ENCODE data around the gene COPA. TPM values are rescaled to one million over a fixed set of nuclear protein-coding genes. Genes with fewer than 3 reads are reported as not detected.

COPA gene
- total RNA-seq, 1 donor from 2014 or later = 180 TPM

GRCh38 chr1:160346463-160346862, 3.4 kb upstream of the COPA start:
- H3K27me3 Mint-ChIP-seq (ENCODE audit: low read depth) = no peaks in the 10 kb centered on the region
- H3K4me1 Mint-ChIP-seq = peaks cover 20% of the 10 kb centered on the region
- H3K36me3 Mint-ChIP-seq = peaks cover 19% of the 10 kb centered on the region
- no peaks in the 10 kb centered on the region for H3K9me3 Mint-ChIP-seq
- DNase-seq (ENCODE audit: low spot score in 2 of 2, unreplicated experiment in 2 of 2) = no peak
- no peak for TF ChIP-seq CTCF (IDR thresholded peaks at IDR 0.05; ENCODE audit: unreplicated experiment)
- no peak overlapping the region for H3K27ac Mint-ChIP-seq
- H3K4me3 Mint-ChIP-seq = no peak overlapping the region

DNA sequence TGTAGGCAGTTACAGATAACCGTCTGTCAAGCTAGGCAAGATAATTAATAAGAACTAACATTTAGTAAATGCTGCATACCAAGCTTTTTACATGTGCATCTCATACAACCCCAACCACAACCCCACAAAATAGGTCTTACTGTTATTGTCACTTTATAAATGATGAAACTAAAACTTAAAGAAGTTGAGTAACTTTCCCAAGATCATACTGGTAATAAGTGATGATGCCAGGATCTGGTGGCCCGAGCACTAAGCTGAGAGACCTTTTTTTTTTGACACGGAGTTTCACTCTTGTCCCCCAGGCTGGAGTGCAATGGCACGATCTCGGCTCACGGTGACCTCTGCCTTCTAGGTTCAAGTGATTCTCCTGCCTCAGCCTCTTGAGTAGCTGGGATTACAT, 1.9 kb upstream of the COPA start:
- Mint-ChIP-seq H3K27ac (no peak overlapping the region), H3K4me1 (peaks cover 31% of the 10 kb centered on the region), H3K4me3 (peak overlapping the region; percentile 100)

GRCh38 chr1:160344241-160344640, 1.2 kb upstream of the COPA start:
- Mint-ChIP-seq H3K27ac (peak overlapping the region; percentile 100), H3K4me1 (peaks cover 31% of the 10 kb centered on the region), H3K4me3 (peak overlapping the region; percentile 100), H3K27me3 (ENCODE audit: low read depth) (no peaks in the 10 kb centered on the region), H3K9me3 (no peaks in the 10 kb centered on the region), H3K36me3 (peaks cover 13% of the 10 kb centered on the region)
- TF ChIP-seq CTCF (IDR thresholded peaks at IDR 0.05; ENCODE audit: unreplicated experiment) = no peak
- DNase-seq (ENCODE audit: low spot score in 2 of 2, unreplicated experiment in 2 of 2) = no peak

More for the DNA sequence above, 1.9 kb upstream of the COPA start:
- Mint-ChIP-seq H3K27me3 (ENCODE audit: low read depth) (no peaks in the 10 kb centered on the region), H3K36me3 (peaks cover 13% of the 10 kb centered on the region), H3K9me3 (no peaks in the 10 kb centered on the region)
- TF ChIP-seq CTCF (IDR thresholded peaks at IDR 0.05; ENCODE audit: unreplicated experiment) = no peak
- no peak for DNase-seq (ENCODE audit: low spot score in 2 of 2, unreplicated experiment in 2 of 2)

DNA sequence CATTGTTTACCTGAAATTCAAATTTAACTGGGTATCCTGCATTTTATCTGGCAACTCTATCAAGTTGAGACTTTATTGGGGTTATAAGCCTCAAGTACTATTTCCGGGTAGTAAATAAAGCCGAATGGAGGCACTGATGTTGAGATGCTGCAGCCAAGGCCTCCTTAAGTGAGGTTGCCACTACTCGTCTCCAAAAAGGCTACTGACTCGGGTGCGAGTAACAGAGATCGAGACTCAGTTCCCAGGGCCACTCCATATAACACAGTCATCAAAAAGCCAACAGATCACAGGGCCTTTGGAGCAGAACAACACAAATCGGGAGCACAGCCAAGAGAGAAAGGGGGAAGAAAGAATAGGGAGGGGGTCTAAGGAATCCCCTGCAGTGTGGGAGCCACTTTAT, 524 bp downstream of the COPA start:
- H3K27ac Mint-ChIP-seq = peak overlapping the region; percentile 100
- DNase-seq (ENCODE audit: low spot score in 2 of 2, unreplicated experiment in 2 of 2) = no peak
- H3K4me1 Mint-ChIP-seq = peaks cover 31% of the 10 kb centered on the region
- TF ChIP-seq CTCF (IDR thresholded peaks at IDR 0.05; ENCODE audit: unreplicated experiment) = no peak
- no peaks in the 10 kb centered on the region for H3K9me3 Mint-ChIP-seq
- H3K36me3 Mint-ChIP-seq = peaks cover 23% of the 10 kb centered on the region
- H3K27me3 Mint-ChIP-seq (ENCODE audit: low read depth) = no peaks in the 10 kb centered on the region
- peak overlapping the region; percentile 100 for H3K4me3 Mint-ChIP-seq

- no peak for TF ChIP-seq CTCF (IDR thresholded peaks at IDR 0.05; ENCODE audit: unreplicated experiment)
- peaks cover 31% of the 10 kb centered on the region for H3K4me1 Mint-ChIP-seq
- peaks cover 24% of the 10 kb centered on the region for H3K36me3 Mint-ChIP-seq
- no peak for DNase-seq (ENCODE audit: low spot score in 2 of 2, unreplicated experiment in 2 of 2)
- H3K27me3 Mint-ChIP-seq (ENCODE audit: low read depth) = no peaks in the 10 kb centered on the region
- H3K27ac Mint-ChIP-seq = peak overlapping the region; percentile 32
- no peaks in the 10 kb centered on the region for H3K9me3 Mint-ChIP-seq
- peak overlapping the region; percentile 100 for H3K4me3 Mint-ChIP-seq
Observed at GRCh38 chr1:160340866-160341265, 2.2 kb downstream of the COPA start.

DNA sequence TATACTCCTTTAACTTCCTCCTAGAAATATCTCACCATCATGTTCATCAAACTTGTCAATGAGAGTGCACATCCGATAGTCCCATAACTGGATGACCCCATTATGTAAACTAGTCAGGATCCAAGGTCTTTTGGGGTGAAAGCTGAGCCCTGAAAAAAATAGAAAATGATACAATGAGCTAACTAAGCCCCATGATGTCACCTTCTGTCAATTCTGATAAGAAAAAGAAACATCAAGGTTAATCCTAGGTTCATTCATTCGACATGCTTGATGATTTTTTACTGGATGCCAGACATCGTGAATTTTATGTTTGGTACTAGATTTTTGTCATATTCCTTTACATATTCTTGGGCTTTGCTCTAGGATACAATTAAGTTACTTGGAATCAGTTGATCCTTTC, 2.9 kb downstream of the COPA start:
- TF ChIP-seq CTCF (IDR thresholded peaks at IDR 0.05; ENCODE audit: unreplicated experiment) = no peak
- H3K27me3 Mint-ChIP-seq (ENCODE audit: low read depth) = no peaks in the 10 kb centered on the region
- no peak overlapping the region for H3K4me3 Mint-ChIP-seq
- H3K27ac Mint-ChIP-seq = no peak overlapping the region
- H3K36me3 Mint-ChIP-seq = peaks cover 24% of the 10 kb centered on the region
- no peak for DNase-seq (ENCODE audit: low spot score in 2 of 2, unreplicated experiment in 2 of 2)
- peaks cover 31% of the 10 kb centered on the region for H3K4me1 Mint-ChIP-seq
- no peaks in the 10 kb centered on the region for H3K9me3 Mint-ChIP-seq

Measured in mesothelial cell of epicardium (in vitro differentiated cells).